Right hindlimb (tissue), 1 donor: ENCODE results near the gene SAMD14.
A peak's percentile ranks its signal among the peaks of the same experiment; 100 is the strongest.

Source experiments
- DNase-seq: peaks from one replicate; pipeline ENCODE4 v3.0.0-alpha.2; 2018

SAMD14 gene

DNA sequence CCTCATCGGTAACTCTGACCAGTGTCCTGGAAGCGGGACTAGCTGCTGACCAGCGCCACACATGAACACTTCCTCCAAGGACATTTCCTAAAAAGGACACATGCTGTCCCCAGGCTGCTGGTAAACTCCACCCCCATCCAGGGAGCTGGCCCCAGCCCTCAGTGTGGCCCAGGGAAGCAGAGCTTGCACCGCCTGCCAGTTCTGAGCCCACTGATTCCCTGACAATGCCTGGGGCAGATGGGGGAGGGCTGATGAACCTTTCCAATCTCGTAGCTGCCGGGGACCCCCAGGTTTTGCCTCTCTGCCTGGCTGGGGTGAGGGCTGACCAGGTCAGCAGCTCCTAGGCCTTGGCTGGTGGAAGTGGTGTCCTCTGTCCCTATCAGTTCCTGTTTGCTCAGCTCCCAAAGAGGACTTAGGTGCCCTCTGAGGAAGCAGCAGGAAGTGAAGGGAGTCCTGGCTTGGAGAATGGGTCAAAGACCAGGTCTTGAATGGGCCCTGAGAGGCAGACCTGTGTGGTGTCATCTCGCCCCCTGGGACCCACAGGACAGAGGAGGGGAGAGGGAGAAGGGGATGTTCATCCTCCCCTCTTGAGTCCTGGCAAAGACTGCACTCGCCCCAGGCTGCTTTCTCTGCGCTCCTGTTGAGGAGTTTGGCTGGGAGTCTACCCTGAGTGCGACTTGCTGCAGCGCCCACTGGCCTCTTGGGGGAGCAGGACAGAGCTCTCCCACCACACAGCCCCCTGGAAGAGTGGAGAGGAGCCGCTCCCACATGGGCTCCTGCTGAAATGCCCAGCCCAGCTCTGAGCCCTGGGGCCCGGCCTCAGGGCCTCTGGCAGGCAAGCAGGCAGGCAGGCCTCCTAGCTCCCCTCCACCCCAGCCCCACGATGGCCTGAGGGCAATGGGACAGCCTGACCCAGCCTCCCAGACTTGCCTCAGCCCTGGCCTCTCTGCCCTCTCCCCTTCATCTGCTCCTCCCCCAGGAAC is 18.0 kb downstream of the SAMD14 start:
- DNase-seq, result peak; percentile 60

DNA sequence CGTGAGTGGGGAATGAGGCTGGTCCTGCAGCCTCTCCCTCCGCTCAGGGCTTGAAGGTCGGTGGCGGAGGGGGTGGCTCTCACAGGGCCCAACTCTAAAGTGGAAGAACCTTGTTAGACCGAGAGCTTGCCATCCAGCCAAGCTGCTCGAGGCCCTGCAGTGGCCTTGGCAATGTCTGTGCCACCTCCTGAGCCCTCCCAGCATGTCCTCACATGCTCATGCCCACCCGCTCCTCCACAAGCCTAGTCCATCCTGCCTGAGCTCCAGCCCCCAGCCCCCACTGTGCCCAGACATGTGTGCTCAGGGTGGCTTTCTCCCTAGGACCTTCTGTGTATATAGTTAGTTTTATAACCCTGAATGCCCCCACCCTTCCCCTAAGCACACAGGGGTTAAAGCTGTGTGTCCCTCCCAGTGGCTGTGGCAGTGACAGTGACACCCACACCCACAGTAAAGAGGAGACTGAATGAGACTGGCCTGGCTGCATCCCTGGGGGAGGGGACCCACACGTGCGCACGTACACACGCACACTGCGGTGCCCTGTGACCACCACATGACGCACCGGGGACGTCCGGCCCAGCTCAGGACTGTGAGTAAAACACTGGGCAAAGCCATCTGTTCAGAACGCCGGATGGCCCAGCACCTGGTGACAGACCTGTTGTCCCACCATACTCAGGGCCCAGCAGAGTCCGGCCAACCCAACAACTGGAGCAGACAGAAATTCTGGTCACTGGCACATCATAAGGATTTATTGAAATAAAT is 19.2 kb downstream of the SAMD14 start:
- no peak for DNase-seq

DNA sequence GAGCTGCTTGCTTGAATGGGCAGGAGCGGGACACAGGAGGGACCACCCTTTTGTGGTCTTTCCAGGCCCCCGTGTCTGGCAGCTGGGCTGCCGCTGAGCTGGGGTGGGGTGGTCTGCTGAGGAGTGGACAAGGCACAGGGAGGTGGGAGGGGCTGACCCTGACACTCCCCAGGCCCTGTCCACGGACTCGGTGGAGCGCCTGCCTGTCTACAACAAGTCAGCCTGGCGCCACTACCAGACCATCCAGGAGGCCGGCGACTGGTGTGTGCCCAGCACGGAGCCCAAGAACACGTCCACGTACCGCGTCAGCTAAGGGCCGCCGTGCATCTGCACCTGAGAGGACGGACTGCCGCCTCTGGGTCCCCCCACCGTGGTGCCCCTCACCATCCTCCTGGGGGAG is 20.2 kb downstream of the SAMD14 start:
- no peak for DNase-seq

DNA sequence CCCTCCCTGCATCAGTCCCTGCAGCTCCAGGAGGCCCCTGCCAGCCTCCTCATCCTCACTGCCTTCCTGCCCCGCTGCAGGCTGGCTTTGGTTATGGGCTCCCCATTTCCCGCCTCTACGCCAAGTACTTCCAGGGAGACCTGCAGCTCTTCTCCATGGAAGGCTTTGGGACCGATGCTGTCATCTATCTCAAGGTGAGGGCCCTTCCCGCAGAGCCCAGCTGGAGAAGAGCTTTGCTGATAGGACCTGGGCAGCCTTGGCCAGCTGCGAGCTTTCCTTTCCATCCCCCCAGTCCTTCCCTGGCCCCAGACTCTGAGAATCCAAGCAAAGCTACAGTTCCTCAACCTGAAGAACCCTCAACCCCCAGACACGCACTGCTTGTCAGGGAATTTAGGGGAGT is 20.8 kb downstream of the SAMD14 start:
- DNase-seq, result no peak

DNA sequence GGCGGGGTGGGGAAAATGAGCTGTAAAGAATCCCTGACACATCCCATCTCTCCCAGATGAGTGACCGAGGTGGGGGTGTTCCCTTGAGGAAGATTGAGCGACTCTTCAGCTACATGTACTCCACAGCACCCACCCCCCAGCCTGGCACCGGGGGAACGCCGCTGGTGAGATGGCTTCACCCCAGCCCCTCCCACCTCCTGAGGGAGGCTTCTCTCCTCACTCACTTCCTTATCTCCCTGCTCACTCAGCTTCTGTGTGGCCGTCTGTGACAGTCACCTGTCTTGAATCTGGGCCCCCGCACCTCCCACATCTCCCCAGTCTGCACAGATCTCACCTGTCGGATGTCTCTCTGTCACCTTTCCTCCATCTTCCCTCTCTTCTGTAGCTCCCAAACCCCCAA is 21.4 kb downstream of the SAMD14 start:
- no peak for DNase-seq

DNA sequence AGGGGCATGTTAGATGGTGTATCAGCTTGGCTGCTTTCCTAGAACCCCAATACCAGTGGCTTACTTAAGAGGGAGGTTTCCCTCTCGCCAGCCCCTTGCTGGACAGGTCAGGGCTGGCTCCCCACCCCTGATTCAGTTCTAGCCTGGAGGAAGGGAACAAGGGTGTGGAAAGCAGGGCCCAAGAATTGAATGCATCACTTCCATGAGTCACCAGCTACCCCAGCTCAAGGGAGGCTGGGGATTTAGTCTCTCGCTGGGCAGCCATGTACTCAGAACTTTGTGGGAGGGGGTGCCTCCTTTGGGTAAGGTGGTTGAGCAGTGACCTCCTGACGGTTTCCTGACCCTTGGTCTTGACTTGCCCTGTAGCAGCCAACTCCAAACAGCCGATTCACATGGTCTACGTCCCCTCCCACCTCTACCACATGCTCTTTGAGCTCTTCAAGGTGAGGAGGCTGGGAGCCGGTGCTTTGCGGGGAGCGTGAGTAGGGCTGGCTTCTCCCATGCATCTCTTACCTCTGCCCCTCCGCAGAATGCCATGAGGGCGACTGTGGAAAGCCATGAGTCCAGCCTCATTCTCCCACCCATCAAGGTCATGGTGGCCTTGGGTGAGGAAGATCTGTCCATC is 22.1 kb downstream of the SAMD14 start:
- no peak for DNase-seq

DNA sequence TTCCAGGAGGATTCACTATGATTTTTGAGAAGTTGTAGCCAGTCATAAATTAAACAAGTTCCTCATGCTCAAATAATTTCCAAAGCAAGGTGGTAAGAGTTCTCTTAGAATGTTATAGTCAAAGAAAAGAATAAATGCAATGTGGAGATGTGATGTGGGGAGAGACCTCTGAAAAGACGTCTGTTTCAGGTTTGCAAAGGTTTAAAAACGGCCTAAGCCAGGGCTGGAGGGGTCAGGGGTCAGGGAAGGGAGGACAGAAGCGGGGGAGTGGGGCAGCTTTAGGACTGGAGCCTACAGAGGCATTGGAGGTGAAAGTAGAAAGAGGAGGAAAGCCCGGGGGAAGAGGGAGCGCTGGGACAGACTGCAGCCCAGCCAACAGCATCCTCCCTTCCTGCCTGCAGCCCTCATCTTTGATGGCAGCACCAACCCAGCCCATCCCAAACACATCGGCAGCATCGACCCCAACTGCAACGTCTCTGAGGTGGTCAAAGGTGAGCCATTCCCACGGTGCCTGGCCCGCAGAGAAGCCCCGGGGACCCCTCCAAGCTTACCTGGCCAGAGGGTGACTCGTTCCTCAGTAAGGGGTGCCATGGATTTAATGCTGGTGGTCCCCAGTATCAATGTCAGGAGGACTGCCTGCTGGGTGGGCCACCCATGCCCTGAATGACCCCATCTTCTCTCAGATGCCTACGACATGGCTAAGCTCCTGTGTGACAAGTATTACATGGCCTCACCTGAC is 23.4 kb downstream of the SAMD14 start:
- DNase-seq, result no peak

DNA sequence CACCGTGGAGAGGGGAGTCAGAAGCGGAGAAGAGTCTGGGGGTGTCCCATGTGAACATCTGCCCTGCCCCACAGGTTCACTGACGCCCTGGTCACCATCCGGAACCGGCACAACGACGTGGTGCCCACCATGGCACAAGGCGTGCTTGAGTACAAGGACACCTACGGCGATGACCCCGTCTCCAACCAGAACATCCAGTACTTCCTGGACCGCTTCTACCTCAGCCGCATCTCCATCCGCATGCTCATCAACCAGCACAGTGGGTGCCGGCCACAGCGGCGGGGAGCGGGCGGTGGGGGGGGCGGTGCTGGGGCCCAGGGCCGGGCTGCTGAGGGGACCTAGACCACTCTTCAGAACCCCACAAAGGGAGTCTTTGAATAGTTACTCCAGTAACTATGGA is 24.1 kb downstream of the SAMD14 start:
- DNase-seq, result no peak

DNA sequence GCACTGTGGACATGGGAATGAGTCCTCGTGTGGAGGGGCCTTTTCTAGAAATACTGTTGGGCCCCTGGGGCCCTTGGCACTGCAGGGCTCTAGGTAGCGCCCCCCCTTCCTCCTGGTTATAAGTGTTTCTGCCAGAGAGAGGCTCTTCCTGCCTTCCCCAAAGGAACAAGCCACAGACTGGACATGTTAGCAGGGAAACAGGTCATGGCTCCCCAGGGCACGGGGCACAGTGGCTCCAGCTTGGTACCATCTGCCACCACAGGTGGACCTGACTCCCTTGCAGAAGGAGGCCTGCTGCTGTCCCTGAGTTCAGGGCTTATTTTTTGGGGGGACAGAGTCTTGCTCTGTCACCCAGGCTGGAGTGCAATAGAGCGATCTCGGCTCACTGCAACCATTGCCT is 26.0 kb downstream of the SAMD14 start:
- DNase-seq, result no peak

DNA sequence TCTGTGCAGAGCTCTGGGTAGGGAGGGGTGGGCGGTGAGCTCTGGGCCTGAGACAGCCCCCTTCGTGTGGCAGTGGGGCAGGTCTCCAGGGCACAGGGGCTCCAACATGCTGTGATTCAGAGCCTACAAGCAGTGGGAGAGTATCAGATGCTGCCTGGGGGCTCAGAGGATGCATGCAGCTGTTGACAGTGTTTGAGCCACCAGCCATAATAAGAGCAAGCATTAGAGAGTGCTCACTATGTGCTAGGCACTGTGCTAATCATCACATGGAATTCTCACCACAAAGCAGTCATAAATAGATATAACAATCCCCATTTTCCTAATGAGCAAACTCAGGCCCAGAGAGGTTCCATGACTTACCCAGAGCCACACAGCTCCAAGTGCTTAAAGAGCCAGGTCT is 26.7 kb downstream of the SAMD14 start:
- no peak for DNase-seq

DNA sequence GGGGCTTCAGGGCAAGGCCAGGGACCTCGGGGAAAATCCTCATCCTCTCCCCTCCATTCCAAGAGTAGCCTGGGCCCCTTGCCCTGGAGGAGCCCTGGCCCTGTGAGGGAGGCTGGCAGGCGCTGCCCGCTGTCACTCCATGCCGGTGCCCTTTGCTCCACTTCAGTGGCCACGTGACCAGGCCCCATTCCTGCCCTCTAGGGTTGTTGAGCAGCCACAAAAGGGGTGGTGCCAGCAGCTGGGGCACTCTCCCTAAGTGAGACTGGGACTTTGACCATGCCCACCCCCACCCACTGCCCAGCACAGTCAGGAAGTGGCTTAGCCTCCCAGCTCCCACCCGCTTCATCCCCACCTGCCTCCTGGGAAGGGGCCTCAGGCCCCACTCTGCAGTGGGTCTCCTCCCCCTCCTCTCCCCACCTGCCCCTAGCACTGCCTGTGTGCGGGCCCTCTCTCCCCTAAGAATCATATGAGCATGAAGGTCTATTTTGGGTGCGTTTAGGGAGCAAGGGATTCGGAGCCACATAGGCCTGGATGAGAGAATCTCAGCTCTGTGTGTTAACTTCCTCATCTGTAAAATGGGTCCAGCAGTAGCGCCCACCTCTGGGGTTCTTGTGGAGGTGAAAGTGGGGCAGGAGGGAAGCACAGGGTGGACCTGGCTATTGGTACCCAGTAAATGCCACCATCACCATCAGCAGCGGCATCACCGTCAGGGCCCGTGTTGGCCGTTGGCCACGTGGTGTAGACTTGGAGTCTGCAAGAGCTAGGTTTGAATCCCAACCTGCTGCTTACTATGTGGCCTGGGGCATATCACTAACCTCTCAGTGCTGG is 27.6 kb downstream of the SAMD14 start:
- DNase-seq, result no peak

DNA sequence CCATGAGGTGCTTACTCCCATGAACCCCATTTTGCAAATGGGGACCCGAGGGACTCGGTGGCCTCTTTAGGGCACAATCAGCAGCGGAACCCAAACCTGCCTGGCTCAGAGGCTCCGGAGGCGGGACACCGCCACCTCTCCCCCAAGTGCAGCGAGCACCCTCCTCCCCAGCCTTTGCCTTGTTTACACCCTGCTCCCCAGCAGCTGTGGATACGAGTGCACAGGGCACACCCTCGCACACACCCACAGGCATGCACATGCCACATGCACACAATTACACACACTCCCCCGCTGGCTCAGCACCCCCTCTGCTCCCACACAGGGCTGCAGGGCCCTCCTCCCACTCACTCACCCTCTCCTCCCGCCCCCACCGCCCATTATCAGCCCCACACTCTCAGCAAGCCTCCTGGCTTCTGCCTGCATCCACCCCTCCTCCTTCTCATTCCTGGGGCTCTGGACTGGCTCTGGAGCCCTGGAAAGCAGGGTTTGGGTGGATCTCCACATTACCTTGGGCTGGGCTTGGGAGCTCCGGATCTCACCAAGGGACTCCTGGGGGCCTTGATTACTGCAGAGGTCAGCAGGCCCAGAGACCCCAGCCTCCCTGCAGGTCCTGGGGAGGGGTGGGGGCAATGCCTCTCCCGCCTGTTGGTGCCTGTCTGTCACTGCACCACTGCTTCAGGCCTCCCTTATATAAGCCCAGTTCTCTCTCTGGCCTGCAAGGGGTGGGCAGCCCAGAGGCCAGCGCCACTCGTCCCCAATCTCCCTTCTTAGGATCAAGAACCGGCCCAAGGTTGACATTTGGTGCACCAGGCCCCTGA is 28.4 kb downstream of the SAMD14 start:
- no peak for DNase-seq

DNA sequence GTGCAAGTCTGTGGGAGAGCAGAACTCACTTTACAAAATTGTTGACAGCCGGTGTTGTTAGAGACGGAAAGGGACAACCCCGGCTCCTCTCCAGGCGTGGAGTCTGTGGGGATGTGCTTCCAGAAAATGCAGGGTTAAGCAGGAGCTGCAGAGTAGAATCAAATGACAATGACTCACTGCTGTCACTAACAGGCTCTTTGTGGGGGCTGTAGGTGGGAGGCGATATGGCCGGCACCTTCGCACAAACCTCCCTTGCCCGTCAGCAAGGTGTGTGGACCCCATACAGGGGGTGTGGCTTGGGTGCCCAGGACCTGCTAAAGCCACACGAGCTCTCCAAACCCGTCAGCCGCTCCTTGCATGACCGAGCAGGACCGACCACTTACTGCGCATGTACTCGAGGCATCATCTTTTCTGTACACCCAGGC is 29.0 kb downstream of the SAMD14 start:
- no peak for DNase-seq

DNA sequence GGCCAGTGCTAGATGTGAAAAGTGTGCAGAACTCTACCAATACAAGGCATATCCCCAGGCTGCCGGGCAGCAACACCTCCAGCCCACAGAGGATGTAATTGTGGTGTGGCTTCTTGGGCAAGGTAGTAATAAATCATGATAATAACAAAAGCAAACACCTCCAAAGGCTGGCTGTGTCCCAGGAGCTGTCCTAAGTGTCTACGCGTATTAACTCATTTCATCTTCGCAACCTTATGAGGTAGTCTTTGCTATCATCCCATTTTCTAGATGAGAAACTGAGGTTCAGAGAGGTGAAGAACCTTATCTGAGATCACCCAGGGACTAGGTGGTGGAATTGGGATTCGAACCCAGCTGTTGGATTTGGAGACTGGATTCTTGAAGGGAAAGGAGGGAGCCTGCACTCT is 29.5 kb downstream of the SAMD14 start:
- DNase-seq, result no peak

DNA sequence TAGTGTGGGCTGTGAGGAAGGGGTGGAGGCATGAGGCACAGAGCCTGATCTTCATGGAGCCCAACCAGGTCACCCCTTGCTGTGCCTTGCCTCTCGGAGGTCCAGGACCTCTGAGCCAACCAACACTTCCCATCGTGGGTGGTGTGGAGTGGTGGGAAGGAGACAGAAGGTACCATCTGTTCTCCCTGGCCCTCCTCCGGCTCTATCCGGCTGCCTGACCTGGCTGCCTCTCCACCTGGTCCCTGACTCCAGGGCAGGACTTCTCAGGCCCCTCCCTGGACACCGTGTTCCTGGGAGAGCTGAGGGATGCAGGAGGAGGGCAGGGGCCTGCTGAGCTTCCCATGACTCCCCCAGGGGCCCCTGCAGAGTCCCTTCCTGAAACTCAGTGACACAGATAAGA is 31.0 kb downstream of the SAMD14 start:
- DNase-seq, result no peak

DNA sequence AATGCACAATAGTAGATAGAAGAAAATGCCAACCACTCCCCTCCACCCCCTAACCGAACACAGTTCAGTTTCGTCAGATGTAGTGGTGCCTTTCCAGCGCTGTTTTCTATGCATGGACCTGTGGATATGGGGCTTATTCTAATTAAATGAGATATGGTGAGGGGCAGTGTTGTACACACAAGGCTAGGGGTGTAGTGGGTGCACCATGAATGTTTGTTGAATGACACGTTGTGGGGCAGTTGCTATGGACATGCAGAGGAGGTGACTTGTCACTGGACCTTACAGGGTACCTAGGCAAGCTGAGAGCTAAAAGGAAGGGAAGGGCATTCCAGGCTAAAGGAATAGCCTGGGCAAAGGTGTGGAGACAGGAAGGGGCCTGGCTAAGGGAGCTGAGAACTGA is 31.4 kb downstream of the SAMD14 start:
- DNase-seq, result no peak

DNA sequence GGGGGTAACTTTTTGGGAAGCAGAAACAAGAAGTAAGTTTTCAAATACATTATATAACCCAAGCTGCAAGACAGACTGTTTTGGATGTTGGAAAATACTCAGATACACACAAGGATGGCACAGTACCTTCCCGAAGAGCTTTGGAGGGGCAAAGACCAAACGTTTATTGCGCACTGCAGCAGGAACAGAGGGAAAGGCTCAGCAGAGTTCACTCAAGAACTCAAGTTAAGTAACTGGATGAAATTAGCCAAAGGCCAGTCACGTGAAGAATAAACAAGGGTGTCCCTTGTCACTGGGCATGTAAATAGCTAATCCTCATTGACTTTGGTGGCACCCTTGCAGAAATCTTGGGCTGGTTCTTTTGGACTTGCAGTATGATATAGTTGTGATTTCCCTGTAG is 32.0 kb downstream of the SAMD14 start:
- no peak for DNase-seq

DNA sequence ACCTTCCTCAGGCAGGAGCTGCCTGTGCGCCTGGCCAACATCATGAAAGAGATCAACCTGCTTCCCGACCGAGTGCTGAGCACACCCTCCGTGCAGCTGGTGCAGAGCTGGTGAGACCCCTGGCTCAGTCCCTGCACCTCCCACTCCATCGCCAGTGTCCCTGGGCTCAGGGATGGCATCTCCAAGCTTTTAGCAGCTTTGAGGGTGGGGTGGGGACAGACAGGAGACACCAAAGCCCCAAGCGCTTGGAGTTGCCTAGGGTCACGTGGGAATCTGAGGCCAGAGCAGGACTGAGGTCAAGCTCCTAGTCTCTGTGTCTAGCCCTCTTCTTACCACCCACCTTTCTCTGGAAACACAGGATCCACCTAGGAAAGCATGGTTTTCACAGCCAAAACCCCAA is 32.5 kb downstream of the SAMD14 start:
- DNase-seq, result no peak

DNA sequence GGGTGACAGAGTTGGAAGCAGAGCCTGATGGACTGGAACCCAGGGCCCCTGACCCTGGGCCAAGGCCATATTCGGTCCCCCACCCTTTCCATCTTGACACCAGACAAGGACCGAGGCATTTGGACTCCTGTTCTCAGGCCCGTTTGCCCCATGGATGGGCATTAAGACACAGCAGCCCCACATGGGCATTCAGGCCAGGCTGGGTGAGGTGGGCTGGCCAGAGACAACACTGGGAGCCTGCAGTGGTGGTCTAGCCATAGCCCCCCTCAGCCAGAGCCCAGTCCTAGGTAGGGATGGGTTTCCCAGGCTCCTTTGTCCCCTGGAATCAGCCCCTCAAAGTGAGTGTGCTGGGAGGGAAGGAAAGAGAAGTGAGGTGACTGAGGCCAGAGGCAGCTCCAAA is 33.2 kb downstream of the SAMD14 start:
- no peak for DNase-seq

DNA sequence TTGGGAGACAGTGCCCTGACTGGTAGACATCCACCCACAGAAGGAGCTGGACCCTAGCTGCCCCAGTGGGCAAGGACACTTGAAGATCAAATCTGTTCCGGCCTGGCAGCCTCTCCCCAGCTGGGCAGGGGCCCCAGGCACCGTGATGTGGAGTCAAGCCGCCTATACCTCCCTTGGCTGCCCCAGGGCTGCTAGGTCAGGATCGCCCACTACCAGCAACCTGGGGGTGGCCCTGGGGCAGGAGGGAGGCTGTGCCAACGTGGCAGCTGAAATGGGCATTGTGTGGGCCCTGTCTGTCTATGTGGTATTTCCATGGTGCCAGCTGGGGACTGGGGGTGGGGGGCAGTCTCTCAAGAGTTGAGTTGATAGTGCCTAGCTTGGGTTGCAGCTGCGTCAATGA is 33.9 kb downstream of the SAMD14 start:
- DNase-seq, result no peak

DNA sequence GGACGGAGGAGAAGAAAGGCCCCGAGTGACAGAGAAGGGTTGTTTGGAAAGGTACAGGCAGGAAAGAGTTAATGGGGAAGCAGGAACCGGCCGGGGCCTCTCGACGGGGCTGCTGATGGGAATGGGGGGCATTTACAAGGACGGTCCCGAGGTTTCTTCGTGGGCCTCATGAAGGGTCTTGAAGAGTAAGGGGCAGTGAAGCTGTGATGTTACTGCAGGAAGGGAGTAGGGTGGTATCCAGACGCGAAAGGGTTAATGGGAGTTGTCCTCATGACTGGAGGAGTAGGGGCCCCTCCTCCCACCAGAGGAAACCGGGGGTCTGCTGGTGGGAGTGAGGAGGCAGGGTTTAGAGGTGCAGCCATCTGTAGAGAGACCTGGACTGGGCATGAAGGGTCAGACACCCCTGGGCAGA is 34.3 kb downstream of the SAMD14 start:
- DNase-seq, result no peak
